Mammary epithelial cell (primary cell): ENCODE results near the gene MARCHF2.

Experiments used
- EZH2 ChIP-seq: IDR thresholded peaks from 2 replicates; pipeline ENCODE4 v1.6.1; 2012; ENCODE audit warnings: low read length, inconsistent platforms, borderline replicate concordance
- TF ChIP-seq, protein P1 (sequence below), 2 donors: IDR thresholded peaks in 1 of 2; conservative IDR thresholded peaks in 1 of 2; 2 replicates each; pipeline ENCODE4 v1.5.1; 2011 to 2012; ENCODE audit warnings: inconsistent platforms in 2 of 2, low read length in 2 of 2, mild to moderate bottlenecking in 2 of 2, control low read depth in 1 of 2, low read depth in 1 of 2; ENCODE audit not compliant: insufficient read depth in 1 of 2; ENCODE audit errors: extremely low read depth in 1 of 2

DNA sequence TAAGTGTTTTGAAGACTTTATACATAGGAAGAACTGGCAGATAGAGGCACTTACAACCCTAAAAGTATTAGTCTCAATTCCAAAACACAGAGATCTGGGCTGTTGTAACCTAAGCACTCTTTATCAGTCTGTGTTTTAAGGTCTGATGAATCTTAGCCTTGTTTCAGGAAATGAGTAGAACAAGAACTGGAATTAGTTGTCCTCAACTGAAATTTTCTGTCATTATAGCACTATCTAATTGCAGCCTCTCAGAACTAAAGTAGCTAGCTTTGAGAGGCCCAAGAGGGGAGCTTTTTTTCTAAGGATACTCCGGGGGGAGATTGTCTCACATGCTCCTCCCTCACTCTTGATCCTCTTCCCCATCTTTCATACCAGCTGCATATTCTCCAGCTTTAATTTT lies 44.7 kb downstream of the MARCHF2 start:
- TF ChIP-seq, protein P1, sequence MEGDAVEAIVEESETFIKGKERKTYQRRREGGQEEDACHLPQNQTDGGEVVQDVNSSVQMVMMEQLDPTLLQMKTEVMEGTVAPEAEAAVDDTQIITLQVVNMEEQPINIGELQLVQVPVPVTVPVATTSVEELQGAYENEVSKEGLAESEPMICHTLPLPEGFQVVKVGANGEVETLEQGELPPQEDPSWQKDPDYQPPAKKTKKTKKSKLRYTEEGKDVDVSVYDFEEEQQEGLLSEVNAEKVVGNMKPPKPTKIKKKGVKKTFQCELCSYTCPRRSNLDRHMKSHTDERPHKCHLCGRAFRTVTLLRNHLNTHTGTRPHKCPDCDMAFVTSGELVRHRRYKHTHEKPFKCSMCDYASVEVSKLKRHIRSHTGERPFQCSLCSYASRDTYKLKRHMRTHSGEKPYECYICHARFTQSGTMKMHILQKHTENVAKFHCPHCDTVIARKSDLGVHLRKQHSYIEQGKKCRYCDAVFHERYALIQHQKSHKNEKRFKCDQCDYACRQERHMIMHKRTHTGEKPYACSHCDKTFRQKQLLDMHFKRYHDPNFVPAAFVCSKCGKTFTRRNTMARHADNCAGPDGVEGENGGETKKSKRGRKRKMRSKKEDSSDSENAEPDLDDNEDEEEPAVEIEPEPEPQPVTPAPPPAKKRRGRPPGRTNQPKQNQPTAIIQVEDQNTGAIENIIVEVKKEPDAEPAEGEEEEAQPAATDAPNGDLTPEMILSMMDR (conservative IDR thresholded peaks at IDR 0.05 in 1 of 2, IDR thresholded peaks at IDR 0.05 in 1 of 2; ENCODE audit: extremely low read depth in 1 of 2, insufficient read depth in 1 of 2, low read depth in 1 of 2, low read length in 2 of 2) = no peak
- TF ChIP-seq EZH2 = no peak
